Stimulated activated CD4-positive, alpha-beta T cell treated with anti-CD3 and anti-CD28 coated beads, Interleukin-12 subunit alpha, Interleukin-12 subunit beta, amount 100 ng/mL, for 4 hours (primary cell): ENCODE results near the gene ABL1.
"Not testable (repeated sequence)": the region's sequence is repeated elsewhere in the genome, so short reads cannot be mapped to it uniquely, and the experiment has no call there.

Source experiments
- DNase-seq: peaks from one replicate; pipeline ENCODE4 v3.0.0-alpha.2; 2020

The ABL1 gene

DNA sequence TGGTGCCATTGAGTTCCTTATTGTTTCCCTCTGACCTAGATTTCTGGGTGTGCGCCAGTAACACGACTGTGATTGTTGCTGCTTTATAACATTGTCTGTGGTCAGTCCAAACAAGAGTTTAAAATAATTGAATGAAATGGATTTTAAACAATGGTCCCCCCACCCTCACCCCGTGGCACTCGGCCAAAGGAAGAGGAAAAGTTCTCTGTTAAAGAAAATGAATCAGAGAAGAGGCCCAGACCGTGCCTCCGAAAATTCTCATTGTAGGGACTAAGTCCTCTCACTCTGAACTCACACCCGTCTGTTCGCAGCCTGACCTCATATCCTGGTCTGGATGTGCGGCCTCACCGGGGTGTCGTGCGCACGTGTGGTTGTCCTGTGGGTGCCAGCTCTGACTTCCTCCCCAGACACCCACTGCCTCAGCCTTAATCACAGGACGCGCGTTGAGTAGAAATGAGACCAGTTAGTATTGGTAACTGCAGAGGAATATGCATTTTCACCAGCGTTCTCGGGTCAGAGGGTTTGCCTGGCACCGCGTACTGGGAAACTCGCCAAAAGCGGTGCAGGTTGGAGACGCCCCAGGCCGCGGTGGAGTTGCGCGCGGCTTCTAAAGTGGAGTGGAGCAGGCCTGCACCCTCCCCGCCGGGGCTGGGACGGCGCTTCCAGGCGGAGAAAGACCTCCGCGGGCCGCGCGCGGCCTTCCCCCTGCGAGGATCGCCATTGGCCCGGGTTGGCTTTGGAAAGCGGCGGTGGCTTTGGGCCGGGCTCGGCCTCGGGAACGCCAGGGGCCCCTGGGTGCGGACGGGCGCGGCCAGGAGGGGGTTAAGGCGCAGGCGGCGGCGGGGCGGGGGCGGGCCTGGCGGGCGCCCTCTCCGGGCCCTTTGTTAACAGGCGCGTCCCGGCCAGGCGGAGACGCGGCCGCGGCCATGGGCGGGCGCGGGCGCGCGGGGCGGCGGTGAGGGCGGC lies at the start of gene ABL1:
TSS of gene ABL1 (plus strand) at position 884 of the 966 bp plus-strand sequence. CDS start 193 bp downstream, outside the sequence.
- DNase-seq: peak; percentile 48

DNA sequence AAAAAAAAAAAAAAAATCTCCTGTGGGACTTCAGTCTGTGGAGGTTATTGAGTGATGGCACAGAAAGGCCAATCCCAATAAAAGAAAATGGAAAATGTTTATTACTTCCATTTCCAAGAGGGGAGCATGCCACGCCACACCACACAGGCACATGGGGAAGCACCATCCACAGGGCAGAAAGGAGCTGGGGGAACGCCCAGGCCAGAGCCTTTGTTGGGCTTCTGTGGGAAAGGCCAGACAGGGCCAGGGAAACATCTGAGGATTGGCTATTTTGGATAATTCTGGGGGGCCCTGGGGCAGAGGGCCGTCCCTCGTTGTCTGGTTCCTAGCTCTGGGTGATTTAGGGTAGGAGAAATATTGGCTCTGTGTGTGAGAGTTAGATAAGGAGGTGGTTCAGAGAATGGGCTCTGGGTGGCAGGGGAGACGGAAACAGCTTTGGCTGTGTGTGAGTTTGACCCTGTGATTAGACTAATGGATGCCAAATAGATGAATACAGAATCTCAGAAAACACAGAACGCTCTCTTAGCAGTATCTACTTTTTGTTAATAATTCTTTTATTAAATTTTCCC lies 49.0 kb upstream of the ABL1 start:
- no peak for DNase-seq

DNA sequence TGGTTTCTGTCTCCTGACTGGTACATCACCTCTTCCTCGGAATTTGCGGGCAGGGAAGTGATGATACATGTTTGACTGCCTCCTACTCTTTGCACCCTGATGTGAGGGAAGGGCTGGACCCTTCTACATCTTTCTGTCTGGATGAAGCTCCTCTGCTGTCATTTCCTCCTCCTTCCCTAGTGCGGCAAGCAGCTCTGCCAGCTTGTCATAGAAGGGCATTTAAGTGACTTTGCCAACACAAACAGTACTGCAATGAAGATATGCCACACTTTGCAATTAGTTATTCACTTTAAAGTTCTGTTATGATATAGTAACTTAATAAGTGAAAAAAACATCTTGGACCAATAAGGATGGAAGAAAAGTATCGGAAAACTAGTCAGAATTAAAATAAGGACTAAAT lies 48.5 kb upstream of the ABL1 start:
- no peak for DNase-seq

DNA sequence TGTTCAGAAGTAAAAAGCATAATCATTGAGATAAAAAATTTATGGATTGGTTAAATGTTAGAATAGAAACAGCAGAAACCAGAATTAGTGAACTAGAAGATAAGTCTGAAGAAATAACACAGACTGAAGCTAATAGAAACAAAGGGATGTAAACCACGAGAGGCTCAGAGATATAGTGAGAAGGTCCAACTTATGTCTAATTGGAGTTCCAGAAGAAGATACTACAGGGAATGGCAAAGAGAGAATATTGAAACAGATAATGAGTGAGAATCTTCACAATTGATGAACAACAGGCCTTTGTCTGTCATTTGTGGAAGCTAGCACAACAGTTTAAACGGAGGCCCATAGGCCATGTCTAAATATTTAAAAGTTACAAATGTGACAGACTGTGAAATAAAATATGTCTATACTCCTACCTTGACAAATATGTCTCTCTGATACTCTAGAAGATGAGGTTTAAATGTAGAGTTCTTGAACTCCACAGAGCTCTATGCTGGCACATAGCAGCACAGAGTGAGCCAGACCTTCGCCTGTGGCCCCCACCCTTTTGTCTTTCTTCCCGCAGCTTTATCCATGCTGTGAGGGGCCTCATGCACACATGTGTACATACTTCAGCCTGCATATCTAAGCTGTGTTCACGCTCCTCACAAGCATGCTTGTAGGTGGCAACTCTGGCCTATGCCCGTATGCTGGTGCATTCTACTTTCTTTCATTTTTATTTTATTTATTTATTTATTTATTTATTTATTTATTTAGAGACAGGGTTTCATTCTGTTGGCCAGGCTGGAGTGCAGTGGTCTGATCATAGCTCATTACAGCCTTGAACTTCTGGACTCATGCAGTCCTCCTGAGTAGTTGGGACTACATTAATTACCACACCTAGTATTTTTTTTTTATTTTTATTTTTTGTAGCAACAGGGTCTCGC lies 45.0 kb upstream of the ABL1 start:
- DNase-seq: no peak

DNA sequence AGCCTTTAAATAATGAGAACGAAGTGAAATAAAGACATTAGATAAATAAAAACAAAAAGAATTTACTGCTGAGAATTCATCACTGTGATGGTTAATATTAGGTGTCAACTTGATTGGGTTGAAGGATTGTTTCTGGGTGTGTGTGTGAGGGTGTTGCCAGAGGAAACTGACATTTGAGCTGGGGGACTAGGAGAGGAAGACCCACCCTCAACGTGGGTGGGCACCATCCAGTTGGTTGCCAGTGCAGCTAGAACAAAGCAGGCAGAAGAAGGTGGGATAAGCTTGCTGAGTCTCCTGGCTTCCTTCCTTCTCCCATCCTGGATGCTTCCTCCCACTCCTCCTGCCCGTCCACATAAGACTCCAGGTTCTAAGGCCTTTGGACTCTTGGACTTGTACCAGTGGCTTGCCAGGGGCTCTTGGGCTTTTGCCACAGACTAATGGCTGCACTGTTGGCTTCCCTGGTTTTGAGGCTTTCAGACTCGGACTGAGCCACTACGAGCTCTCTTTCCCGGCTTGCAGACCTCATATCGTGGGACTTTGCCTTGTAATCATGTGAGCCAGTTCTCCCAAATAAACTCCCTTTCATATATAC lies 43.7 kb upstream of the ABL1 start:
- DNase-seq: no peak

DNA sequence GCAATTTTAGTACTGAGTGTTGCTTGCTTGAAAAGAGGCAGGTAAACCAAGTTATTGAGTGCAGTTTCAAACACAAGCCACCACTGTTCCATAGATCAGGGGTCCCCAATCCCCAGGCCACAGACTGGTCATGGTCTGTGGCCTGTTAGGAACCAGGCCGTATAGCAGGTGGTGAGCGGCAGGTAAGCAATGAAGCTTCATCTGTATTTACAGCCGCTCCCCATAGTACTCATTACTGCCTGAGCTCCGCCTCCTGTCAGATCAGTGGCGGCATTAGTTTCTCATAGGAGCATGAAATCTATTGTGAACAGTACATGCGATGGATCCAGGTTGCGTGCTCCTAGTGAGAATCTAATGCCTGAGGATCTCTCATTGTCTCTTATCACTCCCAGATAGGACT lies 41.5 kb upstream of the ABL1 start:
- no peak for DNase-seq

DNA sequence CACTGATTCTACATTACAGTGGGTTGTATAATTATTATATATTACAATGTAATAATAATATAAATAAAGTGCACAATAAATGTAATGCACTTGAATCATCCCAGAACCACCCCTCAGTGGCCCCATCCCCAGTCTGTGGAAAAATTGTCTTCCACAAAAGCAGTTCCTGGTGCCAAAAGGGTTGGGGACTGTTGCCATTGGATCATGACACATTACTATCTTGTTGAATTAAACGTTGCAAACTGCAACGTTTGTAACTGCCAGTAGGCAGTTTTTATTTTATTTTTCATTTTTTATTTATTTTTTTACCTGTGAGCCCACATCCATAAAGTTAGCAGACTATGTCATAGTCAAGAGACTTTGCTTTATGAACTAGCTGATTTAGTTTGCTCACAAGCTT lies 41.0 kb upstream of the ABL1 start:
- DNase-seq: not testable (repeated sequence)

DNA sequence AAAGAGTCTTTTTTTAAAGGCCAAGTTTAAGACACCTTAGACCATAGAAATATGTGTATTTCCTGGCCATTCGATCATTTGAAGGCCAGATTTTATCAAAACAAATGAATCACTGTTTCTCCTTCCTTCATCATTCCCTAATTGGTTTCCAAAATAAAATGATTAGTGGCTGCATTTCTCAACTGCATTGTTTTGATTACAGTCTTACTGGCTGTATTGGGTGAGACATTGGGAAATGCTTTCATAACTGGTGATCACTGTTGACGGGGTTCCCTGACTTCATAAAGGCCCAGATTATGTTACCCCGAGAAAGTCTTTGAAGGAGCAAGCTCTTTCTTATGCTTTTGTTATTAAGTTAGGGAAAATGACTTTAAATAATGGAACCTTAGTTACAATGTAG lies 40.6 kb upstream of the ABL1 start:
- not testable (repeated sequence) for DNase-seq

DNA sequence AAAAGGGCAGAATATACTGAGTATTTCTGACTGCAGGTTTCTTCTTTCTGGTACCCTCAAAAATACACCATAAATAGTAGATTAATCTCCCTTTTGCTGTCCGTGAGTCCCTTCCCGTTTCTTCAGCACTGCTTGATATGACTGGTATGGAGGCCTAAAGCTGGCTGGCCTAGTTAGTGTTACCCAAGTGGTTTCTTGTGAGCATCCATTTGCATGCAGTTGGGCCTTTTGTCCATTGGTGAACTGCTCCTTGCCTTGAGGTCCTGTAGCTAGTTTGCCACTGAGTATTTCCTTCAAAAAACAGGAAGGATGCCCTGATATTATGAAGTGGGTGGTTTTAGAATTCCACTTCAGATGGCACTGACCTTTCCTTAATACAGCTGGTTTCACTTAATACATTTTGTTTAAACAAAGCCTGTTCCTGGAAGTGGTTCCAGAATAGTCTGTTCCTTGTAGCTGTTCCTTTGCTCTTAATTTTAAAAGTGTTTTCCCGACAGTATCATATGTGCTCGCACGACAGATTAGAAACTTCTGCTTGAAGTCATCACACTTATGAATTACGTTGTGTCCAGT lies 40.0 kb upstream of the ABL1 start:
- no peak for DNase-seq

DNA sequence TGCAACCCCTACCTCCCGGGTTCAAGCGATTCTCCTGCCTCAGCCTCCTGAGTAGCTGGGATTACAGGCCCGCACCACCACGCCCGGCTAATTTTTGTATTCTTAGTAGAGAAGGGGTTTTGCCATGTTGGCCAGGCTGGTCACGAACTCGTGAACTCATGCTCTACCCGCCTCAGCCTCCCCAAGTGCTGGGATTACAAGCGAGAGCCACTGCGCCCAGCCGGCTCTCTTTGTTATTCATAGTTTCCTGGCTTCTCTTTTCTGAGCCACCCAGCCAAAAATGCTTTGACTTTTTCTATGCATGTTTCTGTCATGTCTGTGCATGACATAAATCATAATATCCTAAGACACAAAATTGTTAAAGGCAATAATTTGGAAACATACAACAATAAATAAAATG lies 31.9 kb upstream of the ABL1 start:
- not testable (repeated sequence) for DNase-seq

DNA sequence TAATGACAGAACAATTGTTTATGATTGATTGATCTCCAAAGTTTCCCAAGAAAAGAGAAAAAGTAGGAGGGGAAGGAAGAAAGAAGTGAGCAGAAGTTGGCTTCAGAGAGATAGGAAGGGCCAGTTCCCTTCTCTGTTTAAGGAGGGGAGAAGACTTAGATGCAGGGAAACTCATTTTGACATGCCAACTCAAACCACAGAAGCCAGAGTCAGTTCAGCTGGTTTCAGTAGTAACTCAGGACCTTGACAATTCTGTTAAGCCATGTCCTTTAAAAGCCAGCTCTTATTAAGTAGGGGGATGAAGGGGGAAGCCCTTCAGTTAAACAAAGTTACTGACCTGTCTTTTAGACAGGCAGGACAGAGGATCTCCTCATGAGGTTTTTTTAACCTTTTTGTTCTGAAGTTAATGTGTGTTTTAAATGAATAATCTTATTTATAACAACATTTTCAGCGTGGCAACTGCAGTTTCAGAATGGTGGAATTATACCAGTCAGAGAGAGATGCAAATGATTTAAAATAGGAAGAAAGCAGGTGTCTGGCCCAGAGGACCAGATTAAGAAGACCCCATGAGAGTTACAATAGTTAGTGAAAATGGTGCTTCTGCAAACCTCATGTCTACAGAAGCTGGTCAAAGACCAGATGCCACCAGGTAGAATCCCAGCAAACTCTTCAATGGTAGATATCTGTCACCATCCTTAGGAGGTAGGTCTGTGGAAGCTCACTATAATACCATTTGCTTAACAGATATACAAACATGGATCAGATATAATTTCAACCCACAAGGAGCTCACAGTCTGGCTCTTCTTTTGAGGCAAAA lies 29.3 kb upstream of the ABL1 start:
- DNase-seq: no peak

DNA sequence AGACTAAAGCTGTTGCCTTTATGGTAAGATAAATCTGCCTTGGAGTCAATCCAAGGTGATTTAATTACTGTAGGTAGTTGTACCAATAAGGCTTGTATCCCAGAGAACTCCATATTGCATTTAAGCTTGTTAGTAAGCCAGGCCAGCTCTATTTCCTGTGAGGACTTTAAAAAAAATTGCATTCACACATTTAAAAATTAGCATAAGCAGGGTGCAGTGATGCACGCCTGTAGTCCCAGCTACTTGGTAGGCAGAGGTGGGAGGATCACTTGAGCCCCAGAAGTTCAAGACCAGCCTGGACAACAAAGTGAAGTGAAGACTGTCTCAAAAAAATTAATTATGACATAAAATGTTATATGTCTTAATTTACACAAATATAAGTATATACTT lies 28.7 kb upstream of the ABL1 start:
- no peak for DNase-seq

DNA sequence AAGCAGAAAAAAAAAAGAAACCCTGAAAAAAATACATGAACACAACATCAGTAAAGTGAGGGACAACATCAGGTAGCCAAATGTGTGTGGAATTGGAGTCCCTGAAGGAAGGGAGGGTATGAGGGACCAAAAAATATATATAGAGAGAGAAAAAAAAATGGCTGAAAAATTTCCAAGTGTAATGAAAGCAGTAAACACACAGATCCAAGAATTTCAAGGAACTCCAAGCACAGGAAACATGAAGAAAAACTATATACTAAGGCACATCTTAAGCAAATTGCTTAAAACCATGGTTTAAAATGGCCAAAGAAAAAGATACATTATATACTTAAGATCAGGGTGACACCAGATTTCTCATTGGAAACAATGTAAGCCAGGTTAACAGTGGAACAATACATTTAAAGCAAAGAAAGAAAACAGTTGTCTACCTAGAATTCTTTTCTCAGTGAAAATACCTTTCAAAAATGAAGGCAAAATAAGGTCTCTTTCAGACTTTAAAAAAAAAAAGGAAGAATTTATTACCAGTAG lies 24.4 kb upstream of the ABL1 start:
- DNase-seq: no peak

DNA sequence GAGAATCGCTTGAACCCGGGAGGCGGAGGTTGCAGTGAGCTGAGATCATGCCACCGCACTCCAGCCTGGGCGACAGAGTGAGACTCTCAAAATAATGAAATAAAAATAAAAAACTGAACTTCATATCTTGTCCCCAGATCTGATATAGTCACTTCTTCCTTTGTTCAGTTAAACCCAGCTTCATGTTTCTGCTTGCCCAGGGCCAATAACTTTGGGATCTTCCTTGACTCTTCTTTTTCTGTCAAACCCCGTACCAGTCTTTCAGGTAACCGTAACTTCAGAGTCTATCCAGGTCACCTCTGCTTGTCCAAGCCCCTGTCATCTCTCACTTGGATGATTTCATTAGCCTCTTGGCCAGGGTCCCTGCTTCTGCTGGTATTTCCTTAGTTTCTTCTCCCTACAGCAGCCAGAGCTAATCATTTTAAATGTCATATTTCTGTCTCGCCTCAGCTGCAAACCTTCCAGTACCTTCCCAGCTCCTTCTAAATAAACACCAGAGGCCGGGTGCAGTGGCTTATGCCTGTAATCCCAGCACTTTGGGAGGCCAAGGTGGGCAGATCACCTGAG lies 19.7 kb upstream of the ABL1 start:
- DNase-seq: no peak

DNA sequence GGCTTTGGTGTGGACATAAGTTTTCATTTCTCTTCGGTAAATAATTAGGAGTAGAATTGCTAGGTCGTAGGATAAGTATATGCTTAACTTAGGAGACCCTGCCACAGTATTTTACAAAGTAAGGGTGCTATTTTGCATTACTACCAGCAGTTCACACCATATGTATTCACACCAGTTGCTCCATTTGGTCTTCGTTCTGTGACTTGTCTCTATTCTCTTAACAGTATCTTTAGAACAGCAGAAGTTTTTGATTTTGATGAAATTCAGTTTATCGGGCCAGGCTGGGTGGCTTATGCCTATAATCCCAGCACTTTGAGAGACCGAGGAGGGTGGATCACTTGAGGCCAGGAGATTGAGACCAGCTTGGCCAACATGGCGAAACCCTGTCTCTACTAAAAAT lies 17.1 kb upstream of the ABL1 start:
- DNase-seq: no peak

DNA sequence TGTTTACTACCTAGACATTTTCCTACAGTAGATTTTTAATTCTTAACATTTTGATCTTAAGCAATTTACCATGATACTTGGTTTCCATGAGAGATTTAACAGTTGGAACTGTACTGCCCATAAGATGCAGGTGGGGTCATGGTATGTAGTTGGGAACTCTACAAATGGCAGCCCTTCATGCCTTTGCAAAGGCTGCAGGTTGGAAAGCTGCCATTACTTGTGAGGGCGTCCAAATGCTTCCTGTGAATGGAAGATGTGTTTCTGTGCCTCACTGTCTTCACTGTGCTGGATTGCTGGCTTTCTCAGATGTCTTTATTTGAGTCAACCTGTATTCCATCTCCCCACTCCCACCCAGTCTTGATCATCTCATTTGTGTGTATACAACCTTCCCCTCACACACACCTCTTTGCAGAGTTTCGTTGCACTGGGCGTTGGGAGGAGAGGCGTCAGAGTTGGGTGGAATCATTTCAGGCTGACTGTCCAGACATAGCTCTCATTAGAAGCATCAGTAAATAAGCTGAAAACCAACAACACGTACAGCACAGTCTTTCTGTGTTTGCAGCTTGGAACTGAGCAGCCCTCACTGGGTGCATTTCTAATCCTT lies 14.8 kb upstream of the ABL1 start:
- DNase-seq: no peak

DNA sequence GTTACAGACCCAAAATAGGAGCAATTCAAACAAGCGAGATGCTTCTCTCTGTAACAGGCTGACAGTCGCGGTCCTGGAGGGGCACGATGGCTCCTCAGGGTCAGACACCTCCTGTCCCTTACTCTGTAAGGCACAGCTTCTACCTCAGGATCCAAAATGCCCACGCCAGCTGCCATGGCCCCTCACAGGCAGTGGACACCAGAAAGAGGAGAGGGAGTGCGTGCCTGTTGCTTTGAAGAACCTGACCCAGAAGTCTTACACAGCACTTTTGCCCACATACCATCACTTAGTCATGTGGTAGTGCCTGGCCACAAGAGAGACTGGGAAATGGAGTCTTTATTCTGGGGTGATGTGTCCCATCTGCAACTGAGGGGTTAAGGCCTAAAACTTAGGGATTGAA lies 11.6 kb upstream of the ABL1 start:
- no peak for DNase-seq

DNA sequence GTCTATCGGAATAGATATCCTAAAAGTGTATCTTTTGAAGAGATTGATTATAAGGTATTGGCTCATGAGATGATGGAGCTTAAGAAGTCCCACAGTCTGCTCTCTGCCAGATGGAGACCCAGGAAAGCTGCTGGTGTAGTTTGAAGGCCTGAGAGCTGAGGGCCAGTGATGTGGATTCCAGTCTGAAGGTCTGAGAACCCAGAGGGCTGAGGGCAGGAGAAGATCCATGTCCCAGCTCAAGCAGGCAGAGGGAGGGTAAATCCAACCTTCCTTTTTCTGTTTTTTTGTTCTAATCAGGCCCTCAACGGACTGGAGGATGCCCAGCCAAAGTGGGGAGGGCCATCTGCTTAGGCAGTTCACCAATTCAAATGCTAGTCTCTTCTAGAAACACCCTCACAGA lies 11.0 kb upstream of the ABL1 start:
- DNase-seq: no peak

DNA sequence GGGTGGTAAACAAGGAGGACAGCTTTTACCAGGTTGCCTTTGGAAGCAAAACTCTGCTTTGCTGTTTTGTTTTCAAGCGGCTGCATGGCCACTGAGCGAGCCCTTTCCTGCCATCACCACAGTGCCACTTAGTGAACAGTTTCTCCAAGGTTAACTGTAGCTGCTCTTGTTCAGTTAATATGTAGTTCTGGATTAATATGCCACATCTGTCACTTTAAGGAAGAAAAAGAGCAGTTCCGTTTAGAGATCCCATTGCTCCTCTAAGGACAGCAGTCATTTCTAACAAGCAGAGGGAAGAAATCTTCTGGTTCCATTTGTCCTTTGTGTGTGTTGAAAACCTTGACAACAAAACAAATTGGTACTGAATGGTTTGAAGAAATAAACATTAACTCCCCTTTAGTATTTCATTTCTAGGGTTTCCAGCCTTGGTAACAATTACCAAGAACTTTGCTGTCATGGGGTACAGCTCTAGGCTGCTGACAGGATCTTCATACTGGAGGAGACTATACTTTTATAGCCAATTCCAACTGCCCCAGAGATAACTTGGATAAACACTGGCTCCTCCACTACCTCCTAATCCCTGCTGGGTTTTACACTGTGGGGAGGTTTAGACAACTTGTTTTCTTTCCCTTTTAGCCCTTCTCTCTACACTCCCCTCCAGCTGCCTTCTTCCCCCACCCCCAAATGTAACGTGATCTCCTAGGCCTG lies 10.3 kb upstream of the ABL1 start:
- DNase-seq: no peak

DNA sequence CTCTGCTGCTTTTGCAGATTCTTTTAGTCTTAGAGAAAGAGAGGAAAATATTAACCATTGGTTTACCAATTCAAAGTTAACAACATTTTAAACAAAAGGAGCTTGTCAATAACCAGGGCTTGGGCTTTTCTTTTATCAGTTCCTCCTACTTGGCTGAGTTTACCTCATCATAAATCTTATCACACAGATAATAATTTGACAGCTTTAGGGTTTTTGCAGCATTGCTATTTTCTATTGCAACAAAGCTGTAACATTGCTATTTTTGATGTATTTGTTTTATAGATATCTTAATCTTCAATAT lies 9.8 kb upstream of the ABL1 start:
- DNase-seq: no peak
